Activated CD8-positive, alpha-beta T cell treated with anti-CD3 and anti-CD28 coated beads, Interleukin-2, amount 10 ng/mL, durations not matched to agents 7 days and 5 days (primary cell): Measurements from ENCODE around the gene APOA4. TPM values are rescaled to one million over a fixed set of nuclear protein-coding genes. Genes with fewer than 3 reads are reported as not detected.

Experiments
- ATAC-seq: fragments of 150-1000 bp; cut with Tn5 transposase; one replicate; pipeline ENCODE4 v1.10.0; 2021; ENCODE audit warnings: moderate library complexity
- CTCF ChIA-PET: fragments of 350-600 bp; sonication (Branson Sonifier 250); formaldehyde crosslinking; loops from one replicate; lab custom pipeline; 2021; ENCODE audit warnings: antibody characterized with exemption; lab: Charles Lee
- POLR2A ChIA-PET: fragments of 350-600 bp; sonication (Branson Sonifier 250); formaldehyde crosslinking; loops from one replicate; lab custom pipeline; 2021; ENCODE audit warnings: antibody characterized with exemption; lab: Charles Lee
- DNase-seq: peaks from one replicate; pipeline ENCODE4 v3.0.0-alpha.2; 2020
- H3K27ac Mint-ChIP-seq: one replicate; pipeline ENCODE4 v1.8.0; 2021; ENCODE audit warnings: mild to moderate bottlenecking, mixed read lengths
- H3K27me3 Mint-ChIP-seq: one replicate; pipeline ENCODE4 v1.8.0; 2021; ENCODE audit warnings: low read depth, mixed read lengths
- H3K36me3 Mint-ChIP-seq: one replicate; pipeline ENCODE4 v1.8.0; 2021; ENCODE audit warnings: low read depth, mixed read lengths
- H3K4me1 Mint-ChIP-seq: one replicate; pipeline ENCODE4 v1.8.0; 2021; ENCODE audit warnings: low read depth, mixed read lengths
- H3K4me3 Mint-ChIP-seq: one replicate; pipeline ENCODE4 v1.8.0; 2021; ENCODE audit warnings: mild to moderate bottlenecking, mixed read lengths
- H3K9me3 Mint-ChIP-seq: one replicate; pipeline ENCODE4 v1.8.0; 2022; ENCODE audit warnings: mixed read lengths; ENCODE audit not compliant: insufficient read depth
- total RNA-seq, 2 experiments: library from RNA; stranded (reverse); gene quantifications; one replicate each; pipeline ENCODE4 v1.2.3, GENCODE V29; 2021

APOA4 gene
- total RNA-seq, 2 experiments from 2014 or later: not detected

DNA sequence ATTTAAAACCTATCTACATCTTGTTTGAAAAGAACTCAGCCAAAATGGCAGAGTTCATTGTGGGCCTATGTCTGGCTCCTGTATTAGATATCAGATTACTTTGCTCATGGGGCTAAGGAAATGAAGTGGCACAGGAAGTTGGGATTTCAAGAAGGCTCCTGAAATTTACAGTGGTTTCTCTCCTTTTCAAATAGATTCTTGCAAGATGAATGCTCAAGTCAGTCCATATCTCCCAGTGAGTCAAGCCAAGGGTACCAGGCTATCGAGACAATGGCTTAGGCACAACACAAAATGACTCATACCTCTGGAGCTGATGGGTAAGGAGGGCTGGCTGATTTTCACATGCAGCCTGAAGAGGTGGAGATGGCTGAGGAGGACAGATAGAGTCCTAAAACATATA is 38.4 kb upstream of the APOA4 start:
- H3K4me1 Mint-ChIP-seq: peaks cover 5% of the 10 kb centered on the region
- H3K27ac Mint-ChIP-seq: peak overlapping the region; percentile 22
- H3K4me3 Mint-ChIP-seq: no peak overlapping the region
- DNase-seq (no peak), ATAC-seq (no peak)
- POLR2A ChIA-PET: no interaction called here
- peaks cover 45% of the 10 kb centered on the region for H3K36me3 Mint-ChIP-seq
- CTCF ChIA-PET: interaction anchor here (0.5 to 2.3 kb wide), 3 partner anchors 8 to 36 kb away, joined by 3 to 9 read pairs (median 8); no protein-coding TSS in a partner anchor
- H3K9me3 Mint-ChIP-seq: no peaks in the 10 kb centered on the region
- no peaks in the 10 kb centered on the region for H3K27me3 Mint-ChIP-seq

DNA sequence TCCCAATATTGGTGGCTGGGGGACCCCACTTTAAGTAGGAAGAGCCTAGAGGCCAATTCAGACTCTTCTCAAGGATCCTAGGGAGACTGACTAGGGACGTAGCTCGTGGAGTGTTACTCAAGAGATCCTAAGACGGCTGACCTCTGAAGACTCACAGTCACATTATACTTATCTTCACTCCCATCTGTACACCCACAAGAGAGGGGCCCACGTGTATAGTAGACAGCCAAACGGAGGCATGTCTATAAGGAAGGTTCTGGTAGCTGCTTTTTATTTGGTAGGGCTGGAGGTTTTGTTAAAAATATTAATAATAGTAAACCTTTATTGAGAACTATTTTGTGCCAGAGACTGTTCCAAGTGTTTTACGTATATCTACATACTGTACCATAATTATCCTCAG is 37.2 kb upstream of the APOA4 start:
- Mint-ChIP-seq H3K9me3 (no peaks in the 10 kb centered on the region), H3K27me3 (no peaks in the 10 kb centered on the region), H3K4me1 (peaks cover 15% of the 10 kb centered on the region), H3K36me3 (peaks cover 54% of the 10 kb centered on the region), H3K27ac (no peak overlapping the region), H3K4me3 (no peak overlapping the region)
- ChIA-PET POLR2A (no interaction called here), CTCF (interaction anchor here (1.0 kb wide), 1 partner anchor 24 kb away, joined by 4 read pairs; no protein-coding TSS in a partner anchor)
- no peak for ATAC-seq
- no peak for DNase-seq

DNA sequence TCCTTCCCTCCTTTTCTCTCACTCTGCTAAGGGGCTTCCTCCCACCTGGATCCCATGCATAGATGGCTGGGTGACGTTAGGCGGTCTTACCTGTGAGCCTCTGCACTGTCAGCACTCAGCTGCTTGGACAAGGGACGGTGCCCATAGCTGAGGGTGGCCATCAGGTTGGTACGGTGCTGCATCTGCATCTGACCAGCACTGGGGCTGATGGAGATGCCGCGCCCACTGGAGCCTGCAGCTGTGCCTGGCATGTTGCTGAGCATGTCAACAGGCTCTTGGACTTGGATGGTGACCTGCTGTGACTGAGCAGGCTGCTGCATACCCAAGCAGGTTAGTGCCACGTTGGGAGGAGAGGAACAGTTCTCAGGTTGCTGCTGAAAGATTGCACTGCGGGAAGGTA is 36.1 kb upstream of the APOA4 start:
- H3K27ac Mint-ChIP-seq: peak overlapping the region; percentile 2
- no peak overlapping the region for H3K4me3 Mint-ChIP-seq
- ATAC-seq: no peak
- no peaks in the 10 kb centered on the region for H3K9me3 Mint-ChIP-seq
- no peaks in the 10 kb centered on the region for H3K27me3 Mint-ChIP-seq
- POLR2A ChIA-PET: no interaction called here
- DNase-seq: no peak
- CTCF ChIA-PET: no interaction called here
- H3K36me3 Mint-ChIP-seq: peaks cover 59% of the 10 kb centered on the region
- H3K4me1 Mint-ChIP-seq: peaks cover 22% of the 10 kb centered on the region

DNA sequence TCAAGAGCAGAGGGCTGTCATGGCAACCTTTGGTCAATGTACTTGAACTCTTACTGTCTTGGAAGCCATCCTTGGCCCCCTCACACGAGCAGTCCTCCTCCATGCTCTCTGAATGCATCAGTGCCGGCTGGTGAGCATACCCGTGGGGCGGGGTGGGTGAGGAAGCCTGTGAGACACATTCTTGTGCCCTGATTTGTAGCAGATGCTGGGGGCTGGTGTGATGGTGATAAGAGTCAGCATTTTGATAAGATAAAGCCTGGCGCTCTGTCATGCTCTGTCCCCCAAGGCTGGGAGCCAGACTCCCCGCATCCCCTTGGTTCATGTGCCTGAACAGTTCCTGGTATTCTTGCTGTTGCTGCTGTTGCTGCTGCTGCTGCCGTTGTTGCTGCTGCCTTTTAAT is 34.8 kb upstream of the APOA4 start:
- Mint-ChIP-seq H3K4me3 (no peak overlapping the region), H3K27me3 (no peaks in the 10 kb centered on the region), H3K4me1 (peaks cover 34% of the 10 kb centered on the region), H3K27ac (no peak overlapping the region), H3K9me3 (no peaks in the 10 kb centered on the region), H3K36me3 (peaks cover 54% of the 10 kb centered on the region)
- ChIA-PET POLR2A (no interaction called here), CTCF (no interaction called here)
- no peak for ATAC-seq
- DNase-seq: no peak

DNA sequence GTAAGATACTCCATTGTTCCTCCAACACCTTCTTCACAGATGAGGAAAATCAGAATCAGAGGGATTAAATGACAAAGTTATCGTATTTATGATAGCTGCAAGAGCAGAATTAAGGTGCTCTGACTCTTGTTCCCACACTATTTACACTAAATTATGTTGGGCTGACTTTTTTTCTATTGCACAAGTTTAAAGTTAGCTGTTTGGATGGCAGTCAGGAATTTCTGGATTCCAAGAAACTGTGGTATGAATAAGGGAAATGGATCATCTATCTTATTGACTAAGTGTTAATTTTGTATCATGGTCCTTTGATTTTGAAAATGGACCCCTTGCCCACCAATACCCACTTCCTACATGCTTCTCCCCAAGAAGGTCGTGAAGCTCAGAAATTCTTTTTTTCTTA is 34.2 kb upstream of the APOA4 start:
- ChIA-PET POLR2A (interaction anchor here (0.7 kb wide), 1 partner anchor 21 kb away, joined by 3 read pairs; no protein-coding TSS in a partner anchor), CTCF (interaction anchor here (1.2 to 2.2 kb wide), 2 partner anchors 22 to 46 kb away, joined by 3 to 10 read pairs; no protein-coding TSS in a partner anchor)
- DNase-seq (no peak), ATAC-seq (no peak)
- Mint-ChIP-seq H3K36me3 (peaks cover 54% of the 10 kb centered on the region), H3K4me3 (no peak overlapping the region), H3K4me1 (peaks cover 41% of the 10 kb centered on the region), H3K9me3 (no peaks in the 10 kb centered on the region), H3K27ac (no peak overlapping the region), H3K27me3 (no peaks in the 10 kb centered on the region)

DNA sequence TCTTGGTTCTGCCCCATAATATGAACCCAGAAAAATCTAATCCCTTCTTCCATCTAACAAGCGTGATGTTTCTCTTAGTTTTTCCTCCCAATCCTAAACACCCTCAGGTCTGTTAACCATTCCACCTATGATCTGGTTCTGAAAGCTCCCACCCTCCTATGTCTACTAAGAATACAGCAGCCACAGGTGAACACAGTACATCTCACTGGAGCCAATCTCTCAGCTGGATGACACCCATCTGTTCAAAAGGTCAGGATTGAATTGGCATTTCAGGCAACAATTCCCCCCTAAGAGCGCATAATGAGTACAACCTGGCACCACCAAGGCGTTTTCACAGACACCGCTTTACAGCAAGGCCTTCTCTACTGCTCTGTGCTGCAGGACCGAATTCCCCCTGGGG is 33.3 kb upstream of the APOA4 start:
- Mint-ChIP-seq H3K36me3 (peaks cover 50% of the 10 kb centered on the region), H3K4me1 (peaks cover 46% of the 10 kb centered on the region), H3K9me3 (no peaks in the 10 kb centered on the region), H3K27me3 (no peaks in the 10 kb centered on the region), H3K4me3 (no peak overlapping the region), H3K27ac (peak overlapping the region; percentile 18)
- DNase-seq: no peak
- POLR2A ChIA-PET: no interaction called here
- no peak for ATAC-seq
- CTCF ChIA-PET: interaction anchor here (1.2 to 8.2 kb wide), 4 partner anchors 21 to 250 kb away, joined by 3 to 64 read pairs (median 10); partner anchors contain the start of gene APOA5

DNA sequence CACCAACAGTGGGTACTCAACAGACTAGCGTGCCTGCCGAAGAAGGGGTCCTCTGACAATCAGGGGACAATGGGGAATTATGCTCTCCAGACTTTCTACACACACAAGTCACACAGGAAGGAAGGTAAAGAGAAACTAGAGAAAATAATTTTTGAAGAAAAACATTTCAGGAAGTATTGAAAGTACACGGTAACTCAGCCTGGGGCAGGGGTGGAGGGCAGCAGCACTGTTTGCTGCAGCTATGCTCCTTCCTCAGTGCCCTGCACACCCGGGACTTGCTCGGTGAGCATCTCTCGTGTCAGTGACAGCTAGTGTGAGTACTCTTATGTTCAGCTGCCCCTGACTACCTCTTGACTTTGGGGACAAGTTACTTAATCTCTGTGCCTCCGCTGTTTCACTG is 32.3 kb upstream of the APOA4 start:
- no peak for DNase-seq
- H3K4me3 Mint-ChIP-seq: no peak overlapping the region
- H3K36me3 Mint-ChIP-seq: peaks cover 45% of the 10 kb centered on the region
- H3K27ac Mint-ChIP-seq: peak overlapping the region; percentile 77
- no peak for ATAC-seq
- CTCF ChIA-PET: interaction anchor here (1.9 to 8.2 kb wide), 5 partner anchors 19 to 371 kb away, joined by 5 to 95 read pairs (median 11); partner anchors contain the start of genes APOA1 and APOA5
- no peaks in the 10 kb centered on the region for H3K27me3 Mint-ChIP-seq
- no peaks in the 10 kb centered on the region for H3K9me3 Mint-ChIP-seq
- POLR2A ChIA-PET: interaction anchor here (1.0 to 5.3 kb wide), 2 partner anchors 19 to 239 kb away, joined by 3 to 57 read pairs; partner anchors contain the start of gene APOA1
- peaks cover 55% of the 10 kb centered on the region for H3K4me1 Mint-ChIP-seq

DNA sequence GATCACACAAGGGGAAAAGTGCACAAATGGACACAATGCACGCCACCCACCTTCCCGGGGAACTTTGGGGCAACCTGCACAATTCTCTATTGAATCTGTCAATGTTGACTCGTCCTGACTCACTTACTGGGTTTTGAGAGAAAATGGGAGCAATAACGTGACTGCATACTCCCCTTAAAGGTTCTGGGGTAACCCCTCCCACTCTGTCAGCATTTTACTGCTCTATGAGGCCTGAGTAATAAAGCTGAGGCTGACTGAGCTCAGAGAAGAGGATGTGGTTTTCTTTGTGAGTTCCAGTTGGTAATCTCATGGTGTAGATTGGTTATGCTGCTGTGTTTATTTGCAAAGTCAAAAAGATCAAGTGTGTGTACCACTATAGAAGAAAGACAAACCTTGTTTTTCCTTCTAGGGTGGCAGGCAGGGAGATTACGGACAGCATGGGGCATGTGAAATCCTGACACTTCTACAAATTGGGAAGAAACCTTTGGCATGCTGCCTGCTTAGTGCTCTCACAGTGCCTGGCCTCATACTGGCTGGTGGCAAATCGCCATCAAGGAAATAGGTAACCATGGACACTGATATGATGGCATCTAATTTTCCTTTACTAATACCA is 30.5 kb upstream of the APOA4 start:
- H3K36me3 Mint-ChIP-seq: peaks cover 49% of the 10 kb centered on the region
- DNase-seq: peak; percentile 83
- no peaks in the 10 kb centered on the region for H3K9me3 Mint-ChIP-seq
- POLR2A ChIA-PET: interaction anchor here (0.7 to 5.3 kb wide), 18 partner anchors 9 to 378 kb away, joined by 3 to 57 read pairs (median 4); partner anchors contain the start of genes APOA1, BUD13, PAFAH1B2 and SIK3
- peak; percentile 95 for ATAC-seq
- peaks cover 65% of the 10 kb centered on the region for H3K4me1 Mint-ChIP-seq
- peak overlapping the region; percentile 93 for H3K27ac Mint-ChIP-seq
- H3K27me3 Mint-ChIP-seq: no peaks in the 10 kb centered on the region
- H3K4me3 Mint-ChIP-seq: peak overlapping the region; percentile 35
- CTCF ChIA-PET: interaction anchor here (0.9 to 8.2 kb wide), 18 partner anchors 9 to 373 kb away, joined by 3 to 95 read pairs (median 4); partner anchors contain the start of genes APOA1 and APOA5

DNA sequence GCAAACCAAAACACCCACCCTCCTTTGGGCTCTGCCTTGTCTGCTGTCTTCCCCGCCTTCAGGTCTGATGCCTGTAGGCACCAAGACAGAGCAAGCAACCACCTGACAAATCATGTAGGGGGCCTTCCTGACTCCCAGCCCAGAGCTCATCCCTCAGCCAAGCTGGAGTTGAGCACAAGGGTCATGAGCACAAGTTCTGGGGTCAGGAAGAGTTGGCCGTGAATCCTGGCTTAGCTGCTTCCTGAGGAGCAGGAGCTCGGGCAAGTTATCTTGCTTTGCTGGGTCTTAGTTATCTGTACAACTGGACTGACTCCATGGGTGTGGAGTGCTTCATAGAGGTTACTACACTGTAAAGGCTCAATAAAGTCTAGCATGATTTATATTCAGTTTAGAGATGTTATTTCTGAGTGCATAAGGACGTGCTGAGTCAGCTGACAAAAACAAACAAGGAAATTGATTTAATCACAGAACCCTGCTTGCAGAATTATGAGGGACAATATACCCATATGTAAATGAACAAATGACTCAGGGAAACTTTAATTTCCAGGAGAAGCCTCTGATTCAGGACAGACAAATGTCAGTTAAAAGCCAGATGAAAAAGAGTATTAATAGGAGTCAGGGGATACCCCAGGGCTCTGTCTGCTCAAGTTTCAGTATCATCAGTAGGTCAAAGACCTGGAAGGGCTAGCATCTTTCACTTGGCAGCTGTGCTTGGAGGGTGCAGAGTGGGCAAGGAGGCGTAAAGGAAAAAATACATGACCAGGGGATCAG is 29.3 kb upstream of the APOA4 start:
- DNase-seq (no peak), ATAC-seq (no peak)
- Mint-ChIP-seq H3K27ac (peak overlapping the region; percentile 93), H3K27me3 (no peaks in the 10 kb centered on the region), H3K36me3 (peaks cover 43% of the 10 kb centered on the region), H3K4me1 (peaks cover 65% of the 10 kb centered on the region), H3K9me3 (no peaks in the 10 kb centered on the region), H3K4me3 (peak overlapping the region; percentile 56)
- ChIA-PET POLR2A (interaction anchor here (1.1 to 5.3 kb wide), 11 partner anchors 10 to 375 kb away, joined by 3 to 57 read pairs (median 6); partner anchors contain the start of genes APOA1, BUD13, PAFAH1B2 and SIK3), CTCF (interaction anchor here (0.9 to 8.2 kb wide), 16 partner anchors 10 to 255 kb away, joined by 3 to 95 read pairs (median 4); partner anchors contain the start of genes APOA1 and APOA5)

DNA sequence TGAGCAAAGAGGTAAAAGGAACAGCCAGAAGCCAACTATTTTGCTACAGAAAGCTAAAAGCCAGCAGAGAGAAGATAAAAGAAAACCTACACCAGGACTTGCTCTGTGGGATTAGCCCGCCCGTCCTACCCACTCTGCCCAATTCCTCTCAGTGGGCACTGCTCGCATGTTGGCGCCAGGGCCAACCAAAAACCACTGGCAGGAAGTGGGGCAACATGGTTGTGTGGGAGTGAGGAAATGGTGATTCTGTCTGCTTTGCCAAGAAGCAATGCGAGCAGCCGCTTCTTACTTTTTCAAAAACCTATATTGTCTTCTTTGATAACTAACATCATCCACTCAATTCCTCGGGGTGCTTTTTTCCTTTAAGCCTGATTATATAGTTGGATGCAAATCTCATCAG is 28.5 kb upstream of the APOA4 start:
- Mint-ChIP-seq H3K9me3 (no peaks in the 10 kb centered on the region), H3K36me3 (peaks cover 44% of the 10 kb centered on the region), H3K27ac (peak overlapping the region; percentile 93), H3K4me1 (peaks cover 65% of the 10 kb centered on the region), H3K27me3 (no peaks in the 10 kb centered on the region), H3K4me3 (peak overlapping the region; percentile 56)
- ChIA-PET POLR2A (interaction anchor here (1.2 to 5.3 kb wide), 4 partner anchors 10 to 293 kb away, joined by 3 to 57 read pairs (median 5); partner anchors contain the start of genes APOA1 and PAFAH1B2), CTCF (interaction anchor here (0.9 to 8.2 kb wide), 12 partner anchors 9 to 287 kb away, joined by 3 to 95 read pairs (median 4); partner anchors contain the start of genes APOA1 and APOA5)
- ATAC-seq: peak; percentile 13
- DNase-seq: peak; percentile 60

DNA sequence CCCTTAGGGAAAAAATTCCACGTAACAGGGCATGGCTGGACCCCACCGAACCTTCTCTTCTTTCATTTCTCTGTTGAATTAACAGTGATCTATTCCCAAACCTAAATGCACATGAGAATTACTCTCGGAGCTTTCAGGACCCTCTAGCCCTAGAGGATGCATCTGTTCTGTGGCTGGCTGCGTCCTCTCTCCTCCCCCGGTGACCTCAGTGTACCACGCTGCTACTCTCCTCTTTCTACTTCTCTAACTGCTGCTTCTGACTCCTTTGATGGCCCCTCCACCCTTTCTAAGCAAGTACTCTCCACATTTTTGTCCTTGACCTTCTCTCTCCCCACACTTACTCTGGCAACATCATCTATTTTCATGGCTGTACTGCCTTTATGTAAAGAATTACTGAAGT is 26.4 kb upstream of the APOA4 start:
- ChIA-PET CTCF (interaction anchor here (0.7 to 8.2 kb wide), 3 partner anchors 9 to 57 kb away, joined by 3 to 64 read pairs (median 34); partner anchors contain the start of gene APOA5), POLR2A (no interaction called here)
- peaks cover 50% of the 10 kb centered on the region for H3K4me1 Mint-ChIP-seq
- H3K27me3 Mint-ChIP-seq: no peaks in the 10 kb centered on the region
- no peak for ATAC-seq
- H3K27ac Mint-ChIP-seq: peak overlapping the region; percentile 2
- peaks cover 44% of the 10 kb centered on the region for H3K36me3 Mint-ChIP-seq
- H3K9me3 Mint-ChIP-seq: no peaks in the 10 kb centered on the region
- DNase-seq: no peak
- no peak overlapping the region for H3K4me3 Mint-ChIP-seq
